CD4-positive, CD25-positive, alpha-beta regulatory T cell (primary cell): ENCODE data around the gene SNRPD2. TPM values are rescaled to one million over a fixed set of nuclear protein-coding genes. Genes with fewer than 3 reads are reported as not detected.
"Not testable (repeated sequence)": the region's sequence is repeated elsewhere in the genome, so short reads cannot be mapped to it uniquely, and the experiment has no call there.

Source experiments
- ATAC-seq, 2 donors: fragments of 150-1000 bp; cut with Tn5 transposase; one replicate each; pipeline ENCODE4 v1.10.0; 2021; ENCODE audit warnings: low read depth in 2 of 2, moderate number of reproducible peaks in 2 of 2, moderate library complexity in 1 of 2
- DNase-seq, 3 donors: peaks; one replicate each; pipeline versions ENCODE4 v3.0.0 to v3.0.0-alpha.2; 2012 to 2022; ENCODE audit warnings: mixed read lengths in 1 of 3
- H3K27ac ChIP-seq: one replicate; pipeline ENCODE4 v1.7.0; 2013; ENCODE audit warnings: mild to moderate bottlenecking, low read length; ENCODE audit not compliant: insufficient read depth, poor library complexity, severe bottlenecking
- H3K27me3 ChIP-seq: one replicate; pipeline ENCODE4 v1.7.0; 2013; ENCODE audit warnings: low read length; ENCODE audit not compliant: control insufficient read depth, insufficient read depth
- H3K36me3 ChIP-seq: one replicate; pipeline ENCODE4 v1.7.0; 2013; ENCODE audit warnings: mild to moderate bottlenecking, low read length, moderate library complexity; ENCODE audit not compliant: control insufficient read depth, insufficient read depth
- H3K4me1 ChIP-seq: 2 replicates; pipeline ENCODE4 v1.7.0; 2013; ENCODE audit warnings: mild to moderate bottlenecking, low read length; ENCODE audit not compliant: insufficient read depth, control insufficient read depth, poor library complexity, severe bottlenecking
- H3K4me3 ChIP-seq: one replicate; pipeline ENCODE4 v1.7.0; 2013; ENCODE audit warnings: low read depth, mild to moderate bottlenecking, low read length, moderate library complexity
- H3K9me3 ChIP-seq, 2 experiments: 1 replicate in 1 of 2; 2 replicates in 1 of 2; pipeline ENCODE4 v1.7.0; 2013; ENCODE audit warnings: low read length in 2 of 2, mild to moderate bottlenecking in 1 of 2, moderate library complexity in 1 of 2; ENCODE audit not compliant: control insufficient read depth in 2 of 2
- H3K27ac Mint-ChIP-seq, 3 donors: one replicate each; pipeline ENCODE4 v1.8.0; 2020 to 2022; ENCODE audit warnings: mild to moderate bottlenecking in 3 of 3, mixed read lengths in 3 of 3, moderate library complexity in 2 of 3
- H3K27me3 Mint-ChIP-seq: one replicate; pipeline ENCODE4 v1.8.0; 2022; ENCODE audit warnings: mild to moderate bottlenecking, mixed read lengths
- H3K36me3 Mint-ChIP-seq: one replicate; pipeline ENCODE4 v1.8.0; 2020; ENCODE audit warnings: mixed read lengths
- H3K4me1 Mint-ChIP-seq, 4 donors: one replicate each; pipeline ENCODE4 v1.8.0; 2020 to 2022; ENCODE audit warnings: mixed read lengths in 4 of 4, mild to moderate bottlenecking in 1 of 4
- H3K4me3 Mint-ChIP-seq, 4 donors: one replicate each; pipeline ENCODE4 v1.8.0; 2020 to 2022; ENCODE audit warnings: mild to moderate bottlenecking in 4 of 4, mixed read lengths in 4 of 4, moderate library complexity in 3 of 4
- H3K9me3 Mint-ChIP-seq, 7 donors: one replicate each; pipeline ENCODE4 v1.8.0; 2020 to 2022; ENCODE audit warnings: mixed read lengths in 7 of 7, mild to moderate bottlenecking in 3 of 7, moderate library complexity in 2 of 7
- polyA plus RNA-seq, 4 donors: library from polyadenylated mRNA; unstranded; fragments of 300-500 nt; fragmentation: Illumina TruSeq; gene quantifications; one replicate each; pipeline ENCODE4 v1.2.3, GENCODE V29; 2021
- total RNA-seq: library from RNA; stranded (reverse); gene quantifications from one replicate; pipeline ENCODE4 v1.2.3, GENCODE V29; 2022

SNRPD2 gene
- 271 TPM for total RNA-seq
- 1,000 to 10,000 TPM; 1,054 to 1,255 (median 1,105) TPM for polyA plus RNA-seq

- H3K27ac ChIP-seq, result peak within 1 kb of the TSS; percentile 96
- peak within 1 kb of the TSS; percentile 88 for H3K4me3 ChIP-seq
- H3K4me1 ChIP-seq, result peaks cover 27% of the 10 kb centered on the region
- H3K36me3 ChIP-seq, result peaks cover 22% of the 10 kb centered on the region
- H3K27me3 ChIP-seq, result no peaks in the 10 kb centered on the region
- peaks cover 0 to 31% (median 9%) of the 10 kb centered on the region in 4 donors for H3K4me1 Mint-ChIP-seq
- H3K9me3 ChIP-seq, result no peaks in the 10 kb centered on the region
- H3K27ac Mint-ChIP-seq, result peak within 1 kb of the TSS; percentile 96 to 98 (median 98)
- DNase-seq, result peak; percentile 87 to 96 (median 92)
- peak; percentile 44 to 47 for ATAC-seq
- H3K27me3 Mint-ChIP-seq, result no peaks in the 10 kb centered on the region
- peaks cover 7% of the 10 kb centered on the region for H3K36me3 Mint-ChIP-seq
- peaks cover 0 to 2% (median 0%) of the 10 kb centered on the region in 7 donors for H3K9me3 Mint-ChIP-seq
- H3K4me3 Mint-ChIP-seq, result peak within 1 kb of the TSS; percentile 89 to 98 (median 96)
Measured at GRCh38 chr19:45691516-45692186, at the start of gene SNRPD2. Gene SNRPD2 (minus strand): TSS chr19:45691953. CDS start chr19:45691888, 65 bp downstream.

GRCh38 chr19:45739498-45740439, 48.0 kb upstream of the SNRPD2 start:
- no peak overlapping the region for H3K4me3 ChIP-seq
- no peaks in the 10 kb centered on the region for H3K9me3 ChIP-seq
- Mint-ChIP-seq H3K9me3 (no peaks in the 10 kb centered on the region), H3K36me3 (no peaks in the 10 kb centered on the region), H3K27ac (no peak overlapping the region), H3K4me1 (no peaks in the 10 kb centered on the region), H3K27me3 (peaks cover 15% of the 10 kb centered on the region), H3K4me3 (no peak overlapping the region)
- no peaks in the 10 kb centered on the region for H3K36me3 ChIP-seq
- ATAC-seq (no peak), DNase-seq (no peak)
- peaks cover 4% of the 10 kb centered on the region for H3K27me3 ChIP-seq
- H3K27ac ChIP-seq, result no peak overlapping the region
- no peaks in the 10 kb centered on the region for H3K4me1 ChIP-seq

- peak within 1 kb of the TSS in 3 of 4 donors; percentile 48 to 95 (median 62) for H3K4me3 Mint-ChIP-seq
Measured at GRCh38 chr19:45733160-45733810, 41.5 kb upstream of the SNRPD2 start, which contains the start of gene MEIOSIN. Gene MEIOSIN (plus strand): TSS chr19:45733439. CDS start chr19:45735377, 1,938 bp downstream.

GRCh38 chr19:45730368-45731288, 38.9 kb upstream of the SNRPD2 start, which contains the start of gene FBXO46:
Gene FBXO46 (minus strand): TSS chr19:45730896. CDS start chr19:45713495, 17,401 bp downstream.
- peaks cover 0 to 2% (median 0%) of the 10 kb centered on the region in 7 donors for H3K9me3 Mint-ChIP-seq
- H3K36me3 Mint-ChIP-seq, result no peaks in the 10 kb centered on the region
- Histone ChIP-seq H3K9me3 (no peaks in the 10 kb centered on the region), H3K27ac (peak within 1 kb of the TSS; percentile 83), H3K4me1 (peaks cover 26% of the 10 kb centered on the region), H3K36me3 (no peaks in the 10 kb centered on the region), H3K27me3 (no peaks in the 10 kb centered on the region), H3K4me3 (peak within 1 kb of the TSS; percentile 88)
- peak within 1 kb of the TSS; percentile 77 to 97 (median 92) for H3K27ac Mint-ChIP-seq
- peak within 1 kb of the TSS; percentile 90 to 97 (median 96) for H3K4me3 Mint-ChIP-seq
- DNase-seq (peak; percentile 90 to 96 (median 92)), ATAC-seq (peak; percentile 97 to 98)
- H3K27me3 Mint-ChIP-seq, result no peaks in the 10 kb centered on the region
- H3K4me1 Mint-ChIP-seq, result peaks cover 0 to 47% (median 32%) of the 10 kb centered on the region in 4 donors

More at GRCh38 chr19:45733160-45733810, 41.5 kb upstream of the SNRPD2 start, which contains the start of gene MEIOSIN:
- Histone ChIP-seq H3K36me3 (no peaks in the 10 kb centered on the region), H3K4me1 (peaks cover 21% of the 10 kb centered on the region), H3K27ac (no peak within 1 kb of the TSS), H3K9me3 (no peaks in the 10 kb centered on the region), H3K4me3 (no peak within 1 kb of the TSS), H3K27me3 (peaks cover 4% of the 10 kb centered on the region)
- Mint-ChIP-seq H3K36me3 (no peaks in the 10 kb centered on the region), H3K9me3 (peaks cover 0 to 2% (median 0%) of the 10 kb centered on the region in 7 donors), H3K27me3 (peaks cover 8% of the 10 kb centered on the region), H3K27ac (no peak within 1 kb of the TSS), H3K4me1 (peaks cover 0 to 24% (median 16%) of the 10 kb centered on the region in 4 donors)
- ATAC-seq (no peak), DNase-seq (no peak)

GRCh38 chr19:45729800-45730290, 38.1 kb upstream of the SNRPD2 start:
- Mint-ChIP-seq H3K4me1 (peaks cover 0 to 47% (median 32%) of the 10 kb centered on the region in 4 donors), H3K27me3 (no peaks in the 10 kb centered on the region), H3K36me3 (no peaks in the 10 kb centered on the region), H3K27ac (peak overlapping the region; percentile 77 to 97 (median 92)), H3K9me3 (peaks cover 0 to 2% (median 0%) of the 10 kb centered on the region in 7 donors), H3K4me3 (peak overlapping the region; percentile 90 to 97 (median 96))
- DNase-seq, result no peak
- peaks cover 26% of the 10 kb centered on the region for H3K4me1 ChIP-seq
- H3K27me3 ChIP-seq, result no peaks in the 10 kb centered on the region
- ATAC-seq, result no peak
- H3K27ac ChIP-seq, result peak overlapping the region; percentile 83
- peaks cover 3% of the 10 kb centered on the region for H3K36me3 ChIP-seq
- no peaks in the 10 kb centered on the region for H3K9me3 ChIP-seq
- H3K4me3 ChIP-seq, result peak overlapping the region; percentile 88

GRCh38 chr19:45728683-45729082, 36.9 kb upstream of the SNRPD2 start:
- H3K4me3 ChIP-seq, H3K9me3 Mint-ChIP-seq, H3K27me3 ChIP-seq, ATAC-seq, H3K36me3 Mint-ChIP-seq, H3K36me3 ChIP-seq, H3K27me3 Mint-ChIP-seq, H3K27ac ChIP-seq, H3K9me3 ChIP-seq, DNase-seq: not testable (repeated sequence)
- H3K4me1 ChIP-seq, result peaks cover 26% of the 10 kb centered on the region
- Mint-ChIP-seq H3K4me1 (peaks cover 0 to 53% (median 38%) of the 10 kb centered on the region in 4 donors), H3K27ac (peak overlapping the region in 1 of 3 donors; percentile 57), H3K4me3 (peak overlapping the region; percentile 39 to 92 (median 62))
